Cardiac fibroblast (primary cell): ENCODE data around the gene NR2F2.
A peak's percentile ranks its signal among the peaks of the same experiment; 100 is the strongest.

Experiments
- DNase-seq, 2 donors: peaks; one replicate each; pipeline versions ENCODE4 v3.0.0 to v3.0.0-alpha.2; 2010; ENCODE audit warnings: low read depth in 2 of 2
- H3K4me3 ChIP-seq, 2 donors: replicated peaks in 1 of 2; 1 replicate in 1 of 2; 2 replicates in 1 of 2; pipeline ENCODE4 v1.5.1; 2011; ENCODE audit warnings: low read depth in 2 of 2, low read length in 2 of 2, mild to moderate bottlenecking in 2 of 2, moderate library complexity in 1 of 2
- CTCF ChIP-seq: IDR thresholded peaks from one replicate; pipeline ENCODE4 v1.5.1; 2011; ENCODE audit warnings: low read depth, mild to moderate bottlenecking, low read length, inconsistent platforms

Gene NR2F2

GRCh38 chr15:96322536-96323318 is 7.8 kb upstream of the NR2F2 start:
- peak overlapping the region in 1 of 2 donors; percentile 5 for H3K4me3 ChIP-seq
- TF ChIP-seq CTCF: no peak

GRCh38 chr15:96323319-96324145 is 7.0 kb upstream of the NR2F2 start:
- H3K4me3 ChIP-seq: peak overlapping the region in 1 of 2 donors; percentile 67
- no peak for TF ChIP-seq CTCF
- peak in 1 of 2 donors; percentile 16 for DNase-seq

More at GRCh38 chr15:96322536-96323318, 7.8 kb upstream of the NR2F2 start:
- peak in 1 of 2 donors; percentile 39 for DNase-seq

GRCh38 chr15:96324192-96324895 is 6.2 kb upstream of the NR2F2 start:
- no peak for TF ChIP-seq CTCF
- peak; percentile 25 to 58 for DNase-seq
- H3K4me3 ChIP-seq: peak overlapping the region in 1 of 2 donors; percentile 67

GRCh38 chr15:96324940-96325540 is 5.5 kb upstream of the NR2F2 start:
- no peak for TF ChIP-seq CTCF
- H3K4me3 ChIP-seq: peak overlapping the region; percentile 67 to 69
- DNase-seq: peak in 1 of 2 donors; percentile 27

- TF ChIP-seq CTCF: no peak
Observed at GRCh38 chr15:96325541-96326327, 4.8 kb upstream of the NR2F2 start.

More at GRCh38 chr15:96325541-96326327, 4.8 kb upstream of the NR2F2 start:
- DNase-seq: peak; percentile 55 to 65
- peak overlapping the region; percentile 67 to 69 for H3K4me3 ChIP-seq
